ENCODE results near the gene TTLL10. TPM values are rescaled to one million over a fixed set of nuclear protein-coding genes. Genes with fewer than 3 reads are reported as not detected.

The TTLL10 gene
- total RNA-seq, 1 donor from 2014 or later, result 0.39 TPM

GRCh38 chr1:1237874-1238701, 64.4 kb downstream of the TTLL10 start:
- no peak for DNase-seq

- no peak for DNase-seq
Observed at GRCh38 chr1:1238702-1239178, 65.1 kb downstream of the TTLL10 start.

- no peak for DNase-seq
Observed at GRCh38 chr1:1239227-1239613, 65.5 kb downstream of the TTLL10 start.

DNA sequence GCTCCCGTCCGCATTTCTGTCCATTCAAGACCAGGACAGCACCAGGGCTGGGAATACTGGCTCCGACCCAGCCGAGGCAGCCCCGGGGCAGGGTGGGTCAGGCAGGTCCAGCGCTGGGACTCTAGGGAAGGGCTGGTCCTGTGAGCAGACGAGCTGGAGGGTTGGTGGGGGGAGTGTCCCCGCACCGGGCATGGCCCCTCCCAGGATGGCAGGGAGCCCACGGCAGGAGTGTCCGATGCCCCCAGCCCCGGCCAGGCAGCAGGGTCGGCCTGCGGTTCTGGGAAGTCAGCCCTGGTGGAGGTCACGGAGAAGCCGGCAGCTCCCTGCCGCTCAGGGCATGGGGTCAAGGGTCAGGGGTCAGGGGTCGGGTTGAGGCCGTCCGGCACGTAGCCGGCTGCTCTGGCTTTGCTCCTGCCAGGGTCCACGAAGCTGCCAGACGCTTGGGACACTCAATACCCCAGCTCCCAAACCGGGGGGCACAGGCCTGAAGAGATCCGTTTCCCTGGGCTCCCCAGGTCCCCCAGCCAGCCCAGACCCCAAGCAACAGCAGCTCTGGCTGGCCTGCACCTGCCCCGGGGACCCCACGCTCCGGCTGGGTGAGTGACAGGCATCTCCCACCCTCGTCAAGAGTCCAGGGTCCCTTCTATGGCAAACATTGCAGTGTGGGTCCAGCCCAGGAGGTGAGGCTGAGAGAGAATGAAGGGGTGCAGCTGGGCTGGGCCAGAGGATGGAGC, 66.1 kb downstream of the TTLL10 start:
- no peak for DNase-seq

DNA sequence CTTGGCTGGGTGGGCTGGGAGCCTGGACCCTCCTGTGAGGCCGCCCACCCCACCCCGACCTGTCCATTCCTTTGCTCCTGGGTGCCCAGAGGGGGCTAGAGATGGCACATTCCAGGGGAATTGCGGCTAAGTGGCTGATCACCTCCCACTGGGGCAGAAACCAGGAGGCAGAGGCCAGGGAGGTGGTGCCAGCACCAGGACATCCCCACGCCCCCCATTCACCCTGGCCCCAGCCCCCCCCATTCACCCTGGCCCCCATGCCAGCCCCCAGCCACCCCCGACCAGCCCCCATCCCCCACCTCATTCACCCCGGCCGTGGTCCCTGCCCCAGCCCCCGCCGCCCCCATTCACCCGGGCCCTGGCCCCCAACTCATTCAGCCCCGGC, 66.7 kb downstream of the TTLL10 start:
- no peak for DNase-seq

GRCh38 chr1:1240822-1241587, 67.3 kb downstream of the TTLL10 start:
- DNase-seq, result no peak

- no peak for DNase-seq
Observed at GRCh38 chr1:1241588-1242219, 68.0 kb downstream of the TTLL10 start.

GRCh38 chr1:1242461-1243265, 69.0 kb downstream of the TTLL10 start:
- no peak for DNase-seq

DNA sequence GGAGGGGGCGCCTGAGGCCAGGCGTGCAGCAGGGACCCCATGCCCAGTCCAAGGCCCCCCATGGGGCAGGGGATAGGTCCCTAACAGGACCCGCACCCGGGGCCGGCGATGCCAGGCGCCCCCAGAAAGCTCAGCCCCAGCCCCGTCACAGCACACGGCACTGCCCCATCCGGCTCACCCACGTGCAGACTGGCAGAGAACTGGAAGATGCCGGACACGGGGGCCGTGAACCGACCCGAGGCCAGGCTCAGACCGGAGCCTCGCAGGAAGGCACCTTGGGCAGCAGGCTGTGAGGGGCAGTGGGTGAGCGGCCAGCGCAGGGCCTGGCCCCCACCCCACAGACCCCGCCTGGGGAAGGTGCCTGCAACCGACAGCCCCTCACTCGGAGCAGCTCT, 69.6 kb downstream of the TTLL10 start:
- no peak for DNase-seq

DNA sequence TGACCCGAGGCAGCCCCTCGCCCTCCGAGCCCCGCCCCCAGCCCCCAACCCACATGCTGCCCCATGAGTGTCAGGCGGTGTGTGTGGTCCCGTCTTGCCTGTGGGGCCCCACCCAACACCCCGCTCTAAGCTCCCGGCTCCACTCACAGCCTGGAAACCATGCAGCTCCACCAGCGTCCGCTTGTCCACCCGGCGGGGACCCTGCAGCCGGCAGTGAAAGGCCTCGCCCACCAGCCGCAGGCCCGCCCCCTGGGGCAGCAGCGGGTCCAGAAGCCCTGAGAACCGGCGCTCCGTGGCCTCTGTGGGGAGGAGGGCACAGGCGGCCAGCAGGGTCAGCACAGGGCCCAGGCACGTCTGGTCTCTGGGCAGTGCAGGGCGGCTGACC, 70.1 kb downstream of the TTLL10 start:
- DNase-seq, result no peak

DNA sequence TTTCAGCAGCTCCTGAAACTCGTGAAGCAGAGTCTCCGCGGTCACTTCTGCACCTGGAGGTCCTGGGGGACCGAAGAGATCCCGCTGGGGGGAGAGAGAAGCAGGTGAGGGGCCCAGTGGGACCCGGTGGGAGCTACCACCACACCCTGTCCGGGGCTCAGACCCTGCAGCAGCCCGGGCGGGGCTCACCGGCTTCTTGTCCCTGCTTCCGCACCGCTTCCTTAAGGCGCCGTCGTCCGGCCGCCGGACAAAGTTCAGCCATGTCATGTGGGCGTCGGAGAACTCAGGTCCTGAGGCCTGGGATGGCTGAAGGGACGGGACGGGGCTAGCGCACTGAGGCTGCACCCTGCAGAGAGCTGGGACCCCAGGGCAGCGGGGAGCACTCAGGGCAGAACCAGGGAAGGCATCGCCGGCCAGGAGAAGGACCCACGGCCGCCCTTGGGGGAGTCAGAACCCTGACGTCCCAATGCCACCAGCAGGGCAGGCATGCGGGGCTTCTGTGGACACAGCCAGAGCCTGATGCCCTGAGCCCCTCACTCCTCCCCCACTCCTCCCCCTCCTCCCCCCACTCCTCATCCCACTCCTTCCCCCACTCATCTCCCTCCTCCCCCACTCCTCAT, 70.6 kb downstream of the TTLL10 start:
- no peak for DNase-seq

GRCh38 chr1:1245178-1245816, 71.6 kb downstream of the TTLL10 start:
- DNase-seq, result no peak

- no peak for DNase-seq
Observed at GRCh38 chr1:1245817-1246576, 72.3 kb downstream of the TTLL10 start.

- no peak for DNase-seq
Observed at GRCh38 chr1:1246577-1247340, 73.1 kb downstream of the TTLL10 start, which contains the start of gene C1QTNF12. TSS of gene C1QTNF12 (minus strand) at chr1:1246722. CDS start at chr1:1246690, 32 bp downstream.

- no peak for DNase-seq
Observed at GRCh38 chr1:1247341-1247913, 73.7 kb downstream of the TTLL10 start.

All from skin of body (tissue), 2 donors.